HG03378 (cell line): Measurements from ENCODE around the gene KIRREL3.

ENCODE experiments used
- ATAC-seq: cut with Tn5 transposase; IDR thresholded peaks from one replicate; pipeline ENCODE4 v1.9.1; 2021; ENCODE audit warnings: mild to moderate bottlenecking, moderate library complexity; ENCODE audit not compliant: unreplicated experiment

Gene KIRREL3

GRCh38 chr11:126997641-126998040 is 2.9 kb downstream of the KIRREL3 start:
- ATAC-seq, result no peak

GRCh38 chr11:126997196-126997595 is 3.4 kb downstream of the KIRREL3 start:
- no peak for ATAC-seq

GRCh38 chr11:126996036-126996804 is 4.3 kb downstream of the KIRREL3 start:
- ATAC-seq, result no peak

- no peak for ATAC-seq
Measured at GRCh38 chr11:126993599-126993998, 7.0 kb downstream of the KIRREL3 start.

- ATAC-seq, result no peak
Measured at GRCh38 chr11:126992804-126993111, 7.8 kb downstream of the KIRREL3 start.

GRCh38 chr11:126992065-126992803 is 8.3 kb downstream of the KIRREL3 start:
- no peak for ATAC-seq

- ATAC-seq, result no peak
Measured at GRCh38 chr11:126991596-126991995, 9.0 kb downstream of the KIRREL3 start.

- ATAC-seq, result no peak
Measured at GRCh38 chr11:126990716-126991480, 9.7 kb downstream of the KIRREL3 start.

- no peak for ATAC-seq
Measured at GRCh38 chr11:126989942-126990715, 10.4 kb downstream of the KIRREL3 start.

GRCh38 chr11:126988655-126989054 is 11.9 kb downstream of the KIRREL3 start:
- ATAC-seq, result no peak

- no peak for ATAC-seq
Measured at GRCh38 chr11:126981635-126982034, 18.9 kb downstream of the KIRREL3 start.

GRCh38 chr11:126978911-126979310 is 21.7 kb downstream of the KIRREL3 start:
- ATAC-seq, result no peak

- ATAC-seq, result no peak
Measured at GRCh38 chr11:126978165-126978564, 22.4 kb downstream of the KIRREL3 start.

- ATAC-seq, result no peak
Measured at GRCh38 chr11:126973051-126973450, 27.5 kb downstream of the KIRREL3 start.

- no peak for ATAC-seq
Measured at GRCh38 chr11:126971305-126971704, 29.3 kb downstream of the KIRREL3 start.

- ATAC-seq, result peak; percentile 49
Measured at GRCh38 chr11:126969865-126970479, 30.6 kb downstream of the KIRREL3 start.

GRCh38 chr11:126968915-126969314 is 31.7 kb downstream of the KIRREL3 start:
- no peak for ATAC-seq

- ATAC-seq, result no peak
Measured at GRCh38 chr11:126965331-126965730, 35.2 kb downstream of the KIRREL3 start.

GRCh38 chr11:126963603-126964363 is 36.8 kb downstream of the KIRREL3 start:
- no peak for ATAC-seq

GRCh38 chr11:126963115-126963514 is 37.5 kb downstream of the KIRREL3 start:
- ATAC-seq, result no peak
